ENCODE measurements around the gene HDAC9.

DNA sequence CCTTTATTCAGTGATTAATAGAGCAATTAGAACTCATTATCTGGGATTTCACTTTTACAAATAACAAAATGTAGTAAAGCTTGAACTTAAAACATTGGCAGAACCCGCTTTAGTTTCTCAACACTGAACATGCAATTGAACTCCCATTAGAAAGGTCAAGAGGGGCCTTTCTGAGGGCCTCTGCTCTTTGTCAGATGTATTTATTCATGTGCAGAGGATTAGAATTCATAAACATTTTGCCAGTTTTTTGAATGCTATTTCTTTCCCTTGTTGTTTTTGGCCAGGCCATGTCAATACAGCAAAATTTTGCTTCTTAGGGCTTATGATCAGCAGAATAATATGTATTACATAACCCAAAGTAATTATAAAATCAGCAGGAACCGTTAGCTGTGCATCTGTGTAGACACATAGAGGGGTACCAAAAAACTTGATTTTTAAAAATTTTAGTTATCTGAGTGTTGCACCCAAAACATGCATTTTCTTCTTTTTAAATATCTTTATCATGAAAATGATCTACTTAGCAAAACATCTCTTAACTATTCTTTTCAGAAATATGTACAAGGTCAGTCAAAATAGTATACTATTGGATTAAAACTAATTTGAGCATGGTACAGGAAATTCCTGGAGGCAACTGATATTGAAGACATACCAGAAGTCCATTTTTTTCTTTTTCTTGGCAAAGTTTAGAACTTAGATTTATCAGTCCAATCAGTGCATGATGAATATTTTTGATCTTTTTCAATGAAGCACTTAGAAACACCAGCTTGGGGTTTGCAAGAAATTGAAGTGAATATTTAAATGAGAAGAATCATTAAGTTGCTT lies 444.4 kb downstream of the HDAC9 start:
- TF ChIP-seq, protein P1, sequence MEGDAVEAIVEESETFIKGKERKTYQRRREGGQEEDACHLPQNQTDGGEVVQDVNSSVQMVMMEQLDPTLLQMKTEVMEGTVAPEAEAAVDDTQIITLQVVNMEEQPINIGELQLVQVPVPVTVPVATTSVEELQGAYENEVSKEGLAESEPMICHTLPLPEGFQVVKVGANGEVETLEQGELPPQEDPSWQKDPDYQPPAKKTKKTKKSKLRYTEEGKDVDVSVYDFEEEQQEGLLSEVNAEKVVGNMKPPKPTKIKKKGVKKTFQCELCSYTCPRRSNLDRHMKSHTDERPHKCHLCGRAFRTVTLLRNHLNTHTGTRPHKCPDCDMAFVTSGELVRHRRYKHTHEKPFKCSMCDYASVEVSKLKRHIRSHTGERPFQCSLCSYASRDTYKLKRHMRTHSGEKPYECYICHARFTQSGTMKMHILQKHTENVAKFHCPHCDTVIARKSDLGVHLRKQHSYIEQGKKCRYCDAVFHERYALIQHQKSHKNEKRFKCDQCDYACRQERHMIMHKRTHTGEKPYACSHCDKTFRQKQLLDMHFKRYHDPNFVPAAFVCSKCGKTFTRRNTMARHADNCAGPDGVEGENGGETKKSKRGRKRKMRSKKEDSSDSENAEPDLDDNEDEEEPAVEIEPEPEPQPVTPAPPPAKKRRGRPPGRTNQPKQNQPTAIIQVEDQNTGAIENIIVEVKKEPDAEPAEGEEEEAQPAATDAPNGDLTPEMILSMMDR (IDR thresholded peaks at IDR 0.05): no peak
- TF ChIP-seq POLR2A (IDR thresholded peaks at IDR 0.05): no peak
